HG03457 (cell line): ENCODE results near the gene GRIK1.

Experiments used
- ATAC-seq: cut with Tn5 transposase; IDR thresholded peaks from one replicate; pipeline ENCODE4 v1.9.1; 2021; ENCODE audit warnings: moderate number of reproducible peaks; ENCODE audit not compliant: unreplicated experiment

The GRIK1 gene

DNA sequence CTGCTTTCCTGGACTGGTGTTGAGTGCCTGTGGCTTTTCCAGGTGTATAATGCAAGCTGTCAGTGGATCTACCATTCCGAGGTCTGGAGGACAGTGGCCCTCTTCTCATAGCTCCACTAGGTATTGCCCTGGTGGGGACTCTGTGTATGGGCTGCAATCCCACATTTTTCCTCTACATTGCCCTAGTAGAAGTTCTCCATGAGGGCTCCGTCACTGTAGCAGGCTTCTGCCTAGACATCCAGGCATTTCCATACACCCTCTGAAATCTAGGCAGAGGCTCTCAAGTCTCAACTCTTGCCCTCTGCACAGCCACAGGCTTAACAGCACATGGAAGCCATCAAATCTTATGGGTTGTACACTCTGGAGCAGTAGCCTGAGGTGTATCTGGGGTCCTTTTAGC, 107.6 kb downstream of the GRIK1 start:
- ATAC-seq, result no peak

GRCh38 chr21:29829564-29830275, 110.1 kb downstream of the GRIK1 start:
- no peak for ATAC-seq

- no peak for ATAC-seq
These were observed 112.1 kb downstream of the GRIK1 start for GRCh38 chr21:29827647-29828046.

DNA sequence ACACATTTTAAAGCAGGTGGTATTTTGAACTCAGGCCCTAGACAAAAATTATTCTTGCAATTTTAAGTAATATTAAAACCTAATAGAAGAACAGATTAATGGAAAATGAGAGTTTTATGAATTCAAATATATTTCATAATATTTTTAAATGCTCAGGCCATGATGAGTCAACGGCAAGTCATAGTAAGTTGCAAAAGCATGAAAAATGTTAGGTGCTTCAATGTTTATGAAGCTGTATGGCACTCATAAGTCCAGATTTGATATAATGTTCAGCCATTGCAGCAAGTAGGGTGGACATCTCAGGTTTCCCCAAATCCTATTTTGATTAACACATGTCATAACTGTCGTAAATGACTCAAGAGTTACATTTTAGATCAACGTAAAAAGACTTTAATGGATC, 112.6 kb downstream of the GRIK1 start:
- ATAC-seq, result no peak

- ATAC-seq, result no peak
These were observed 113.4 kb downstream of the GRIK1 start for GRCh38 chr21:29826386-29826785.

DNA sequence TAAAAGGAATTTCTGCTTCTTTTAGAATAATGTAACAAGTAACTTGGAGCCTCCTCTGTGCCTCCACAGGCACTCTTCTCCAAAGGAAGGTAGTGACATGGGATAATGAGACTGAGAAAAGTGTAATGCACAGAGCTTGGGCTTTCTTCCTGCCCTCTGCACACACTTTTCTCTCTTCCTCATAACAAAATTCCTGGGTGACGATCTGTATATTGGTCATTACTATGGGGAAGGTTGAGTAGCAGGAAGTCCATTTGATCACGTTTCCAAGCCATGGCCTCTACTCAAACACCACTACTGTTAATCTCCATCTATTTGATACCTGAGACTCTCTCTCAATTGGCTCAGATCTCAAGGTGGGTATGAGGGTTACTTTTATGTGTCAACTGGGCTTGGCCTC, 113.9 kb downstream of the GRIK1 start:
- ATAC-seq, result no peak

DNA sequence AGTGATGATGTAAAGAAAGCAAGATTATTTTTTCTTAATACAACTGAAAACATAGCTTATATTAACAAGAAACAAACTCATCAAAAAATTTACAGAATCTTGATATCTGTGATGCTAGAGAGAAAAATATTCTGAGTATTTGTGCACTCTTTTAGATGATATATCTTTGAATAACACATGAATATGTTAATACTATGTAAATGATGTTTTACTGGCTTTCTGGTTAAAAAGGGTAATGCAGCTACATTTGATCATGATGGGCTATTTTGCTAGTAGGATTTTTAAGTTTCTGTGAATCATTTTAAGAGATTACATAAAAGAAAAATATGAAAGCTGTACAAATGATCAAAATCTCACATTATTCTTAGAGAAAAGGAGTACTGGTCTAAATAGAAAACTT, 114.5 kb downstream of the GRIK1 start:
- ATAC-seq, result no peak

GRCh38 chr21:29822064-29822463, 117.7 kb downstream of the GRIK1 start:
- ATAC-seq, result no peak

DNA sequence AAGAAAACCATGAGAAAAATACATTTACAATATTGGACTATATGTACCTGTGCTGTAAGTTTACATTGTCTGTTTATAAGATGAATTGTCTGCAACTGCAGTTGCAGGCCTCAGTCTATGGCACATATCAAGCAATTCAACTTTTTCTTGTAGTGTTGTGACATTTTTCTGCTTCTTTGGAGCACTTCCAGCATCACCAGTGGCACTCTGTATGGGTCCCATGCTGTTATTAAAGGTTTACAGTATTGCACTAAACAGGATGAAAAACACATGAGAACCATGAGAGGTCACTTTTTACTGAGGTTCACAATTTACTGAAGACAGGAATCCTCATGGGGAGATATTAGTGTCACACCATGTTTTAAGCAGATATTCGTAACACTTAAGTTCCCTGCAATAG, 118.6 kb downstream of the GRIK1 start:
- ATAC-seq, result no peak

GRCh38 chr21:29819675-29820326, 120.0 kb downstream of the GRIK1 start:
- no peak for ATAC-seq

DNA sequence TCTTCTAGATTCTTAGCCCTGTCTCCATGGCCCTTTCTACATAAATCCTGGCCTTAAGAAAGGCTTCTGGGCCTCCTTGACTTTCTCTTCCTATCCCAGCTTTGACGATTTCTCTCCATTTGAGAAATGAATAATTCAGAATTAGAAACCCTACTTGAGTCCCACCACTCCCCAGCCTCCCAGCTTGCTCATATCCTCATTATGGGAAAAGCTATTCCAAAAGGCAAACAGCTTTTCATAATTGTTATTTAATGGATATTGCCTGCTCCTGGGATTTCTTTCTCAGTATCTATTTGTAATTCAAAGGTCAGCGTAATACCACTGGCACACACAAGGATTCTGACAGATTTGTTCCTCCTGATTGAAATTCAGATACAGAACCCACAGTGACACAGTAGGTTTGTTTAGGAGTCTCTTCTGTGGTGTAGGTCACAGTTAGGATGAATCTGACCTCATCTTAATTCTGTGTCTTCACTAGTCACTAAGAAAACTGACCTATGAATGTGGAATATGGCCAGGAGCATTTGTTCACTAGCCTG, 121.3 kb downstream of the GRIK1 start:
- no peak for ATAC-seq

DNA sequence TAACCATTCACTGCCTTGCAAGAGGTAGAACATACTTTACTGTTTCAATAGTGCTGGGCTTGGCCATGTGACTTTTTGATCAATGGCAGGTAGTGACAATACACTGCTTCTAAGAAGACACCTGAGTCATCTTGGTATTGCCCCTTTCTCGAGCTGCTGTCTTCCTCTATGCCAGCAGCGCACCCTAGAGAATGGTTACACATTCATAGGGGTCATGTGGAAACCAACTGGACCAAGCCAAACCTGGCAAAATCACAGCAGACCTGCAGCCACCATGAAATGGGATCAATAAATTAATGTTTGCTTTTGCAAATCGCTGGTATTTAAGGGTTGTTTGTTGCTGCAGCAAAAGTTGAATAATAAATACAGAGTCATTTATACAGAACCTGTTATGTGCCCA, 122.3 kb downstream of the GRIK1 start:
- no peak for ATAC-seq

DNA sequence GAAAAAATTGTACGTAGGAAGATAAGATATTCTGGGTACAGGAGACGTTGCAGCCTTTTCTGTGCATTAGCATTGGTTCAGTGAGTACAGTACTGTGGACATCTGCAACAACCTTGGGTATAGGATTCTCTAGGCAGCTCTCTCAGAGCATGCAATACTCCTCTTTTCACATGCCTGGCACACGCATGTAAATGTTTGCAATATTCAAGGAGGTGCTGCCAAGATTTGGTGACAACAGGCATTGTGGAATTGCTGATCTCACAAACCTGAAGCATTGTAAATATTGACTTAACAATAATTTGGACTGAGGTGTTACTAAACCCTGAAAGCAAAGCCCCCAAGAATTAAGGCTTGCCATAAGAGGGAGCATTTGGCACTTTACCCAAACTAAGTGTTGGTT, 126.8 kb downstream of the GRIK1 start:
- no peak for ATAC-seq

- no peak for ATAC-seq
These were observed 128.9 kb downstream of the GRIK1 start for GRCh38 chr21:29810871-29811270.

DNA sequence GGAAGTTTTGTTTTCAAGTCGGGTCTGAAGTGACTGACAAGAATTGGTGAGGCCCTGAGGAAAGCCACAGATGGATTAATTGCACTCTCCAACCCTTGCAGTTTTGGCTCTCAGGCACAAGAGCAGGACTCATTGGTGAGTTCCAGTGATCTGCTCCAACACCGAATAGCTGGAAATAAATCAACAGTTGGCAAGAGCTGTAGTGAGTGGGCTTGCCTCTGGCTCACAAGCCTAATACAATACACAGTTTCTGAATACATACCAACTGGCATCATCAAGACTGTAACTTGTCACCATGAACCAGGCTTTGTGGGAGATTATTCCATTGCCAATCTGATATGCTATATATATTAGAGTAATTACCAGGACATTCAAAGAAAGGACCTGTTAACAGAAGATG, 131.6 kb downstream of the GRIK1 start:
- no peak for ATAC-seq

- no peak for ATAC-seq
These were observed 134.7 kb downstream of the GRIK1 start for GRCh38 chr21:29805105-29805504.

DNA sequence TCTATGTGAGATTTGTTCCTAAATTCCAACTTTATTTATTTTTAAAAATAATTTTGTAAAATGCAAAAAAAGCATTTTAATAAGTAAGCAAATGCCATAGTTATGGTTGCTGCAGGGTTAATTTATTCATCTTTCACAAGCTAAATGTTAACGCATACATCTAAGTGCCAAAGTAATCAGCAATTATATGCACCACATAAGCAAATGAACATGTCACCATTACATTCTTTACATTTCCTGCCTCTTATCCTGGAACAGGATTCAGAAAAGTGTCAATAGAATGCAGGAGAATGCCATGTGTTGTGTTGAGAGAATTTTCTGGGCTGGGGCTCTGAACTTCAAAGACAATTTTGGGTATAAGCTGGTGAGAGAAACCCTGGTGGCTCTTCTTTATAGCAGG, 136.6 kb downstream of the GRIK1 start:
- ATAC-seq, result no peak

DNA sequence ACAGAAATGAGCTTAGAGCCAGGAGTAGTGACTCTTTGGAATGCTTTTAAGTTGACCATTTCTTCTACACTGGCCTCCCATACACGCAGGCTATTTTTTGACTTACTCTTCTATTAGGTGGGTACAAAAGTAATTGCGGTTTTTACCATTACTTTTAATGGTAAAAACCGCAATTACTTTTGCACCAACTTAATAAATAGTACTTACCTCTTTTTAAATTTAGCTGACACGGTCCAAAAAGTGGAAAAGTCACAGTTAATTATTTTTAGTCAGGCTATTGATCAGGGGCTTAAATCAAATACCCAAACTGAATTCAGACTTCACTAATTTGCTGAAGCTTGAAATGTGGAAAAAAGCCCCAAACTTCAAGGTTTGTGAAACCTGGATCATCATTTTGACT, 138.7 kb downstream of the GRIK1 start:
- no peak for ATAC-seq

DNA sequence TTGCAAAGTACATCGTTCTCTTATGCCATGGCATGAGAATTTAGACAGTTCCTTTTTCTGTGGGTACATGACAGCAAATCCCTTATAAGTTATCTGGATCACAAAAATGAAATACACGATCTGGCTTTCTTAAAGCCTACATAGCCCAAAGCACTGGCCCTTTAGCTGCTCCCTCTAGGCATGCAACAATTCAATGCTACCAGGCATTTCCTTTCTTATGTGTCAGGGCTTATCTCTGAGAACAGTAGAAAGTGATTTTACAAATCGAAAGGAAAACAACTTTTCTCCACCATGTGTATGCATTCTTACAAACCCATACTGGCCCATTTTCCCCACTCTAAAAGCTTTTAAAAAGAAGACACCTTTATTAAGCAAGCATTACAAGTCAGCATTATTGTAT, 139.7 kb downstream of the GRIK1 start:
- no peak for ATAC-seq

DNA sequence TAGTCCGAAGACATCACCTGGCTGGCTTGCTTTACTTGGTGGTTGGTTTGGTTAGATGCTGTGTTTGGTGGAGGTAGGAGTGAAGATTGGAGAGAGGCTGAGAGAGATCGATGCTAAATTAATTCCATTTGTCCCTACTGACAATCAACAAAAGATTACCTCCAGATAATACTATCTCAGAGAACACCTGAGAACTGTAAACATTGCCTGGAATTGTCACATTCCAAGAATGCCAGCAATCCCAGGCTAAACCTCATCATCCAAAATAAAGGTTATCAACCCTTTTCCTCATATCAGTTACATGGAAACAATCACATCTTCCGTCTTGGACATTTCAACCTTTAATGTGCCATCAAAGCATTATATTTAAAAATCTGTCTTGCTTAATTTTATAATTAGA, 141.0 kb downstream of the GRIK1 start:
- no peak for ATAC-seq

- no peak for ATAC-seq
These were observed 142.6 kb downstream of the GRIK1 start for GRCh38 chr21:29797155-29797554.

DNA sequence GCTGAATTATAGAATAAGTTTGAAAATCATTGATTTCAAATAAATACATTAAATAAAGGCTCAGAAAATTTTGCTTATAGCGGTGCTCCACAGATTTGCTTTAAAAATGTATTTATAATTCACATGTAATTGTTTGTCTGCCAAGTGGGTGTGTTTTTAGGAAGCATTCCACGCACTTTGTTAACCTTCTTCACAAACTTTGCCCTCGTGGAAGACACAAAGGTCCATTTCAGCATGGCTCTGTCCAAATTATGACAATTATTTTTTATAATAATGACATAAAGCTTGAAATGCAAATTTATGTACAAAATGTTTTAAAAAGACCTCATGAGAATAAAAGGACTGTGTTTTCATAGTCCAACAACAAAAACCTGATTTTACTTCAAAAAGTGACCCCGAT, 146.1 kb downstream of the GRIK1 start:
- no peak for ATAC-seq

DNA sequence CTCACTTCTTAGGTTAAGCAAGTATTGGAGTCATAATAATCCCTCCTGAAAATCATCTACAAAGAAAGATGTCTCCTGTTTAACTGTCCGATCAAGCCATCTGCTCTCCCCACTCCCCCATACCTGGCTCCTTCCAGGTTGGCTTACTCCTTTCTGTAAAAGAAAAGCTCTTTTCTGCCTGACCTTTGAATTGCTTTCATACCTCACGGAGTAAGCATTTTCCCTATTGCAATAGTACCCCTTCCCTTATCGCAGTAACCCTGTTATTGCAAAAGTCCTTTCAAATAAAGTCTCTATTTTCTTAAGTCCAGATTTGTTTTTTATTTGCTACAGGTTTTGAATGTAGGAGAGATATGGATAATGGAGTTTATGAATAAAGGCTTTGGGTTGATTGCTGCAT, 150.4 kb downstream of the GRIK1 start:
- ATAC-seq, result no peak
